Sigmoid colon (tissue), 7 donors: ENCODE data around the gene ACADL. TPM values are rescaled to one million over a fixed set of nuclear protein-coding genes. Genes with fewer than 3 reads are reported as not detected.
"Not testable (repeated sequence)": the region's sequence is repeated elsewhere in the genome, so short reads cannot be mapped to it uniquely, and the experiment has no call there.

Source experiments
- DNase-seq: peaks from one replicate; pipeline ENCODE4 v3.0.0-alpha.2; 2019
- H3K27ac ChIP-seq, 4 donors: fragments of 200-600 bp; sonication (generic); one replicate each; pipeline ENCODE4 v1.5.1; 2016 to 2019; ENCODE audit warnings: mild to moderate bottlenecking in 1 of 4
- H3K27me3 ChIP-seq, 3 donors: fragments of 200-600 bp; sonication (generic); one replicate each; pipeline ENCODE4 v1.5.1; 2019; ENCODE audit warnings: mild to moderate bottlenecking in 1 of 3
- H3K36me3 ChIP-seq, 4 donors: fragments of 200-600 bp; sonication (generic); one replicate each; pipeline ENCODE4 v1.5.1; 2016 to 2019
- H3K4me1 ChIP-seq, 4 donors: fragments of 200-600 bp; sonication (generic); one replicate each; pipeline ENCODE4 v1.5.1; 2017 to 2019
- H3K4me3 ChIP-seq, 4 donors: fragments of 200-600 bp; sonication (generic); one replicate each; pipeline ENCODE4 v1.5.1; 2017 to 2019; ENCODE audit warnings: mild to moderate bottlenecking in 2 of 4, moderate library complexity in 1 of 4
- H3K9me3 ChIP-seq, 4 donors: fragments of 200-600 bp in 3 of 4; sonication (generic) in 3 of 4; one replicate each; pipeline versions ENCODE4 v1.5.1 to v1.6.1; 2013 to 2019
- EP300 ChIP-seq, 4 donors: sonication (generic); formaldehyde crosslinking; IDR thresholded peaks; one replicate each; pipeline ENCODE4 v1.6.1; 2017; ENCODE audit warnings: antibody characterized with exemption in 4 of 4
- POLR2A ChIP-seq, 2 donors: fragments of 450-650 bp; IDR thresholded peaks; one replicate each; pipeline ENCODE4 v1.6.1; 2016; ENCODE audit warnings: antibody characterized with exemption in 2 of 2, mild to moderate bottlenecking in 2 of 2, moderate library complexity in 2 of 2
- POLR2AphosphoS5 ChIP-seq, 4 donors: sonication (generic); formaldehyde crosslinking; IDR thresholded peaks; one replicate each; pipeline ENCODE4 v1.6.1; 2017; ENCODE audit warnings: antibody characterized with exemption in 4 of 4
- WGBS, 2 donors: extraction: QIAGEN DNeasy Blood & Tissue Kit; methylation state at CpG; one replicate each; pipeline ENCODE4 v1.1.7; 2013; 5-methylcytosine and 5-hydroxymethylcytosine counted together
- intact Hi-C: fragments of 100-400 bp; cut with DNase I; formaldehyde crosslinking; loops from one replicate; pipeline ENCODE4 v1.15.1; 2023
- polyA plus RNA-seq, 3 donors: library from polyadenylated mRNA; stranded (reverse); fragments of 200-250 nt; gene quantifications; one replicate each; pipeline ENCODE4 v1.2.3, GENCODE V29; 2013
- total RNA-seq, 4 donors: library from RNA; depleted of rRNA; stranded (reverse); fragments of >200 nt; gene quantifications; one replicate each; pipeline ENCODE4 v1.1.0, GENCODE V29; 2016
- TF ChIP-seq, protein P1 (sequence below), 4 experiments: fragments of 450-650 bp in 3 of 4; fragments of 200-600 bp in 1 of 4; IDR thresholded peaks; one replicate each; pipeline ENCODE4 v1.5.1; 2016 to 2019; ENCODE audit warnings: antibody characterized with exemption in 4 of 4, mild to moderate bottlenecking in 3 of 4, moderate library complexity in 2 of 4
- donor health status: healthy with polysubstance abuse.
- donor health status: Bipolar disorder and iron deficiency.
- donor health status: healthy.

ACADL gene
- total and polyA plus RNA-seq, 7 donors = 0.15 to 4.7 (median 2.4) TPM; not detected in 1

DNA sequence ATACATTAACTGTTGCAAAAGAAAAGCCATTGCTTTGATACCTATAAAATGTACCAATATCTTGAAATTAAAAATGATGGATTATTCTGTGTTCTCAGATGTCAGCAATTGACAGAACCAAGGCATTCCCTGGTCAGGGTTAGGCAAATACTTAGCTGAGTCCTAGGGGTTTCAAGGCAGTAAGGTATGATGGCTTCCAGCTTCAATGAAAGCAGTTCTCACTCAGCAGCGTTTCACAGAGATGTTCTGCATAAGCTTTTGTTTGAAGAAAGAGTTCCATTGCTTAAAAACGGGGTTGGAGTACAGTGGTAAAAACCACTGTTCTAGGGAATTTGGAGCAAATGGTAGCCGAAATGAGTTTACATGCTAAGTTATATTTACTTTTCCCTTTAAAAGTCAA is 37.1 kb downstream of the ACADL start:
- Histone ChIP-seq H3K9me3 (peaks cover 0 to 9% (median 3%) of the 10 kb centered on the region in 4 donors), H3K4me3 (no peak overlapping the region), H3K27me3 (no peaks in the 10 kb centered on the region), H3K27ac (no peak overlapping the region), H3K36me3 (no peaks in the 10 kb centered on the region), H3K4me1 (no peaks in the 10 kb centered on the region)
- TF ChIP-seq POLR2AphosphoS5 (IDR thresholded peaks at IDR 0.05) (no peak), EP300 (IDR thresholded peaks at IDR 0.05) (no peak), POLR2A (IDR thresholded peaks at IDR 0.05) (no peak)
- TF ChIP-seq, protein P1, sequence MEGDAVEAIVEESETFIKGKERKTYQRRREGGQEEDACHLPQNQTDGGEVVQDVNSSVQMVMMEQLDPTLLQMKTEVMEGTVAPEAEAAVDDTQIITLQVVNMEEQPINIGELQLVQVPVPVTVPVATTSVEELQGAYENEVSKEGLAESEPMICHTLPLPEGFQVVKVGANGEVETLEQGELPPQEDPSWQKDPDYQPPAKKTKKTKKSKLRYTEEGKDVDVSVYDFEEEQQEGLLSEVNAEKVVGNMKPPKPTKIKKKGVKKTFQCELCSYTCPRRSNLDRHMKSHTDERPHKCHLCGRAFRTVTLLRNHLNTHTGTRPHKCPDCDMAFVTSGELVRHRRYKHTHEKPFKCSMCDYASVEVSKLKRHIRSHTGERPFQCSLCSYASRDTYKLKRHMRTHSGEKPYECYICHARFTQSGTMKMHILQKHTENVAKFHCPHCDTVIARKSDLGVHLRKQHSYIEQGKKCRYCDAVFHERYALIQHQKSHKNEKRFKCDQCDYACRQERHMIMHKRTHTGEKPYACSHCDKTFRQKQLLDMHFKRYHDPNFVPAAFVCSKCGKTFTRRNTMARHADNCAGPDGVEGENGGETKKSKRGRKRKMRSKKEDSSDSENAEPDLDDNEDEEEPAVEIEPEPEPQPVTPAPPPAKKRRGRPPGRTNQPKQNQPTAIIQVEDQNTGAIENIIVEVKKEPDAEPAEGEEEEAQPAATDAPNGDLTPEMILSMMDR (IDR thresholded peaks at IDR 0.05) = no peak
- no peak for DNase-seq
- intact Hi-C loops = no loop called here
- 76 to 82% methylated on average over 3 of the region's 3 CpGs for WGBS, 2 donors

- H3K27ac ChIP-seq, H3K27me3 ChIP-seq, DNase-seq, H3K4me1 ChIP-seq, H3K4me3 ChIP-seq, H3K36me3 ChIP-seq, H3K9me3 ChIP-seq, intact Hi-C loops: not testable (repeated sequence)
- 77 to 90% methylated on average over 1 of the region's 1 CpG for WGBS, 2 donors
Observed at GRCh38 chr2:210183936-210184335, 41.3 kb downstream of the ACADL start.

- H3K9me3 ChIP-seq, H3K36me3 ChIP-seq, intact Hi-C loops, H3K27me3 ChIP-seq, H3K27ac ChIP-seq, H3K4me1 ChIP-seq, H3K4me3 ChIP-seq: not testable (repeated sequence)
- DNase-seq = peak; percentile 54
- 52 to 69% methylated on average over 12 of the region's 12 CpGs for WGBS, 2 donors
Observed at GRCh38 chr2:210181606-210182088, 43.6 kb downstream of the ACADL start.

DNA sequence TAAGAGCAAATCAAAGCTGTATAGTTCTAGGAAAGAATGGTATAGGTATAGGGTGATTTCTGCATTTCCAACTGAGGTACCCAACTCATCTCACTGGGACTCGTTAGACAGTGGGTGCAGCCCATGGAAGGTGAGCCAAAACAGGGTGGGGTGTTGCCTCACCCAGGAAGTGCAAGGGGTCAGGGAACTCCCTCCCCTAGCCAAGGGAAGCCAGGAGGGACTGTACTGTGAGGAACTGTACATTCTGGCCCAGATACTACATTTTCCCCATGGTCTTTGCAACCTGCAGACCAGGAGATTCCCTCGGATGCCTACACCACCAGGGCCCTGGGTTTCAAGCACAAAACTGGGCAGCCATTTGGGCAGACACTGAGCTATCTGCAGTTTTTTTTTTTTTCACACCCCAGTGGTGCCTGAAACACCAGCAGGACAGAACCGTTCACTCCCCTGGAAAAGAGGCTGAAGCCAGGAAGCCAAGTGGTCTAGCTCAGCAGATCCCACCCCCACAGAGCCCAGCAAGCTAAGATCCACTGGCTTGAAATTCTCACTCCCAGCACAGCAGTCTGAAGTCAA is 44.1 kb downstream of the ACADL start:
- H3K27ac ChIP-seq, DNase-seq, H3K4me1 ChIP-seq, H3K4me3 ChIP-seq, H3K9me3 ChIP-seq, H3K27me3 ChIP-seq, H3K36me3 ChIP-seq, intact Hi-C loops: not testable (repeated sequence)
- 59 to 60% methylated on average over 3 of the region's 3 CpGs for WGBS, 2 donors

DNA sequence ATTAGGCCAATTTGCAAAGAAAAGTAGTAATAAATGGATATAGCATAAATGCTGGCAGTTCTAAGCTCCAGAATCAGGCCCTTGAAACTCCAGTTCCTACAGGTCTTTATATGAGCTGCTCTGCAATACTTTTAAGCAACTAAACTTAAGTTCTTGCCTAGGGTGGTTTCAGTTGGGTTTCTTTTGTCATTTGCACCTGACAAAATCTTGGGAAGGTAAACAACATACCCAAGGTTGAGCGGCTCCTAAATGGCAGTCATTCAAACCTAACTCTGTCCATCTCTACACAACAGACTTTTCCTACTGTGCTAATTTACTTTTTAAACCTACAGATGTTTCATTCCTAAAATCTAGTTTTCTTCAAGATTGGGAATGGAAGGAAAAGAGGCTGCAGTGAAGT is 44.8 kb downstream of the ACADL start:
- Histone ChIP-seq H3K27me3 (no peaks in the 10 kb centered on the region), H3K4me1 (no peaks in the 10 kb centered on the region), H3K27ac (no peak overlapping the region), H3K9me3 (peaks cover 0 to 6% (median 2%) of the 10 kb centered on the region in 4 donors), H3K36me3 (no peaks in the 10 kb centered on the region), H3K4me3 (no peak overlapping the region)
- intact Hi-C loops = no loop called here
- TF ChIP-seq, protein P1 (IDR thresholded peaks at IDR 0.05) = no peak
- TF ChIP-seq EP300 (IDR thresholded peaks at IDR 0.05) (no peak), POLR2AphosphoS5 (IDR thresholded peaks at IDR 0.05) (no peak)
- WGBS, 2 donors = 98 to 100% methylated on average over 1 of the region's 1 CpG
- no peak for DNase-seq

- no peaks in the 10 kb centered on the region for H3K36me3 ChIP-seq
- H3K27me3 ChIP-seq = no peaks in the 10 kb centered on the region
- TF ChIP-seq EP300 (IDR thresholded peaks at IDR 0.05) = no peak
- H3K4me3 ChIP-seq = no peak overlapping the region
- intact Hi-C loops = no loop called here
- H3K9me3 ChIP-seq = peaks cover 0 to 4% (median 0%) of the 10 kb centered on the region in 4 donors
- no peaks in the 10 kb centered on the region for H3K4me1 ChIP-seq
- no peak for DNase-seq
- H3K27ac ChIP-seq = no peak overlapping the region
Observed at GRCh38 chr2:210179351-210179990, 45.8 kb downstream of the ACADL start.

GRCh38 chr2:210177769-210178168 is 47.5 kb downstream of the ACADL start:
- intact Hi-C loops = no loop called here
- H3K27me3 ChIP-seq = no peaks in the 10 kb centered on the region

DNA sequence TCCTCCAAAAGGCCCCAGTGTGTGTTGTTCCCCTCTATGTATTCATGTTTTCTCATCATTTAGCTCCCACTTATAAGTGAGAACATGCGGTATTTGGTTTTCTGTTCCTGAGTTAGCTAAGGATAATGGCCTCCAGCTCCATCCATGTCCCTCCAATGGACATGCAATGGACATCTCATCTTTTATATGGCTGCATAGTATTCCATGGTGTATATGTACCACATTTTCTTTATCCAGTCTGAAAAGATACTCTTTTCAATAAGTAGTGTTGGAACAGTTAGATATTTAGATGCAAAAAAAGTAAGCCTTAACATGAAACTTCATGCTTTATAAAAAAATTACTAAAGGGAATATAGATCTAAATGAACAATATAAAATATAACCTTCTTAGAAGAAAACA is 48.1 kb downstream of the ACADL start:
- H3K36me3 ChIP-seq, DNase-seq, H3K4me3 ChIP-seq, H3K27me3 ChIP-seq, H3K9me3 ChIP-seq, intact Hi-C loops, H3K27ac ChIP-seq: not testable (repeated sequence)
- H3K4me1 ChIP-seq = peaks cover 0 to 10% (median 3%) of the 10 kb centered on the region in 4 donors
- WGBS, 2 donors = 94 to 95% methylated on average over 1 of the region's 1 CpG

More at GRCh38 chr2:210177769-210178168, 47.5 kb downstream of the ACADL start:
- Histone ChIP-seq H3K27ac (no peak overlapping the region), H3K4me3 (no peak overlapping the region), H3K4me1 (peaks cover 0 to 4% (median 0%) of the 10 kb centered on the region in 4 donors), H3K9me3 (no peaks in the 10 kb centered on the region), H3K36me3 (no peaks in the 10 kb centered on the region)
- WGBS, 2 donors = 81 to 88% methylated on average over 1 of the region's 1 CpG
- TF ChIP-seq, protein P1 (IDR thresholded peaks at IDR 0.05) = no peak
- TF ChIP-seq POLR2AphosphoS5 (IDR thresholded peaks at IDR 0.05) = no peak
- no peak for TF ChIP-seq POLR2A (IDR thresholded peaks at IDR 0.05)
- no peak for TF ChIP-seq EP300 (IDR thresholded peaks at IDR 0.05)
- DNase-seq = no peak
